GM12892 (cell line): ENCODE measurements around the gene KIAA1328.

Experiments used
- POLR2A ChIP-seq: IDR thresholded peaks from 2 replicates; pipeline ENCODE4 v1.6.1; 2011; ENCODE audit warnings: low read depth, low read length, control low read depth
- POLR2AphosphoS5 ChIP-seq: IDR thresholded peaks from 2 replicates; pipeline ENCODE4 v1.6.1; 2011; ENCODE audit warnings: low read depth, low read length, control low read depth

DNA sequence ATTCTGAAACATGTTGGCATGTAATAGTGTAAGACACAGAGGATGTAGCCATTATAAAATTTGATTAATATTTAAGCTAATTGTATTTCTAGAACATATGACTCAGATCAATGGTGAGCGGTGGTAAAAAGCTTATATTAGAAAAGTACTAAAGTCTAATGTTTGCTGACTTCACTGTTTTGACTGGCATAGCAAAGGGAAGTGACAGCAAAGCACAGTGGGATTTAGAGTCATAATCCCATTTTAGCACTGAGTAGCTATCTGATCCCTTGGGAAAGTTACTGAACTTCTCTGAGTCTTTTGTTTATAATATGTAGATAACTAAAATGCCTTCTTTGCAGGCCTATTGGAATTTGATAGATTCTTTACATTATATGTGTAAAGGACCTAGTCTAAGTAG is 60.4 kb downstream of the KIAA1328 start:
- TF ChIP-seq POLR2A (no peak), POLR2AphosphoS5 (no peak)
